Right lobe of liver (tissue), 6 donors: ENCODE measurements around the gene FSD2. TPM values are rescaled to one million over a fixed set of nuclear protein-coding genes. Genes with fewer than 3 reads are reported as not detected.
A peak's percentile ranks its signal among the peaks of the same experiment; 100 is the strongest.

Experiments used
- ATAC-seq, 4 donors: fragments of 200-7000 bp; cut with Tn5 transposase; one replicate each; pipeline ENCODE4 v1.9.1; 2020; ENCODE audit warnings: mild to moderate bottlenecking in 4 of 4, moderate library complexity in 4 of 4
- DNase-seq, 3 donors: peaks; one replicate each; pipeline ENCODE4 v3.0.0-alpha.2; 2020
- H3K27ac ChIP-seq, 3 donors: fragments of 200-600 bp; one replicate each; pipeline ENCODE4 v1.8.0; 2022
- H3K27me3 ChIP-seq, 2 donors: fragments of 200-600 bp; one replicate each; pipeline ENCODE4 v1.8.0; 2022
- H3K36me3 ChIP-seq, 4 donors: fragments of 200-600 bp; sonication (generic) in 1 of 4; one replicate each; pipeline versions ENCODE4 v1.5.1 to v1.8.0; 2017 to 2022; ENCODE audit warnings: control low read depth in 1 of 4
- H3K4me1 ChIP-seq, 4 donors: fragments of 200-600 bp; sonication (generic) in 1 of 4; one replicate each; pipeline versions ENCODE4 v1.5.1 to v1.8.0; 2017 to 2022; ENCODE audit warnings: control low read depth in 1 of 4
- H3K4me3 ChIP-seq, 3 donors: fragments of 200-600 bp; one replicate each; pipeline ENCODE4 v1.8.0; 2022
- H3K9me3 ChIP-seq, 4 donors: fragments of 200-600 bp; sonication (generic) in 1 of 4; one replicate each; pipeline versions ENCODE4 v1.5.1 to v1.8.0; 2017 to 2022; ENCODE audit warnings: control low read depth in 1 of 4
- CTCF ChIP-seq, 4 donors: fragments of 200-600 bp in 3 of 4; fragments of 450-650 bp in 1 of 4; IDR thresholded peaks; one replicate each; pipeline versions ENCODE4 v1.5.1 to v1.8.0; 2016 to 2022; ENCODE audit warnings: antibody characterized with exemption in 4 of 4, mild to moderate bottlenecking in 2 of 4
- POLR2A ChIP-seq: fragments of 450-650 bp; IDR thresholded peaks from one replicate; pipeline ENCODE4 v1.6.1; 2017; ENCODE audit warnings: antibody characterized with exemption, mild to moderate bottlenecking
- WGBS: methylation state at CpG from one replicate; pipeline ENCODE4 v1.1.6; 2018; ENCODE audit warnings: low coverage, low lambda C conversion rate; ENCODE audit not compliant: insufficient coverage; ENCODE audit errors: missing lambda C conversion rate; 5-methylcytosine and 5-hydroxymethylcytosine counted together
- intact Hi-C, 2 donors: fragments of 100-400 bp; cut with DNase I; formaldehyde crosslinking; loops; one replicate each; pipeline versions ENCODE4 v1.11.2 to v1.14.1; 2022
- total RNA-seq, 6 experiments: library from RNA; depleted of rRNA in 2 of 6; stranded (reverse); fragments of >200 nt in 2 of 6; fragmentation: NEBNext Ultra II Directional in 3 of 6; extraction: Animal tissue kit (Norgen Biotek cat#: 25700) in 3 of 6; gene quantifications; one replicate each; pipeline versions ENCODE4 v1.1.0 to v1.2.4, GENCODE V29; 2016 to 2023
- donor health status: DM: no; HTN: yes; CAD: no.
- donor health status: DM: no; HTN: no; CAD: no.
- donor health status: DM: no; HTN: no; CAD: no.
- donor health status: DM: no; HTN: yes; CAD: no.
- donor health status: DM: no; HTN: yes; CAD: no.

Gene FSD2
- total RNA-seq, 6 experiments from 2014 or later: not detected

GRCh38 chr15:82833362-82833682 is 27.5 kb upstream of the FSD2 start:
- WGBS: 67% methylated on average over 3 of the region's 4 CpGs
- no peaks in the 10 kb centered on the region for H3K27me3 ChIP-seq
- ATAC-seq (no peak), DNase-seq (no peak)
- intact Hi-C loops: no loop called here
- H3K9me3 ChIP-seq: no peaks in the 10 kb centered on the region
- peaks cover 0 to 35% (median 19%) of the 10 kb centered on the region in 4 donors for H3K4me1 ChIP-seq
- H3K27ac ChIP-seq: peak overlapping the region in 2 of 3 donors; percentile 26 to 52
- H3K4me3 ChIP-seq: no peak overlapping the region
- TF ChIP-seq CTCF (IDR thresholded peaks at IDR 0.05) (no peak), POLR2A (no peak)
- peaks cover 11 to 75% (median 18%) of the 10 kb centered on the region in 4 donors for H3K36me3 ChIP-seq

GRCh38 chr15:82832601-82833361 is 26.9 kb upstream of the FSD2 start:
- TF ChIP-seq CTCF (IDR thresholded peaks at IDR 0.05): no peak
- no peak for TF ChIP-seq POLR2A
- peaks cover 11 to 81% (median 19%) of the 10 kb centered on the region in 4 donors for H3K36me3 ChIP-seq
- H3K4me1 ChIP-seq: peaks cover 0 to 40% (median 23%) of the 10 kb centered on the region in 4 donors
- H3K4me3 ChIP-seq: no peak overlapping the region
- ATAC-seq (peak in 2 of 4 donors; percentile 10 to 58), DNase-seq (no peak)
- 28% methylated on average over 9 of the region's 13 CpGs for WGBS
- H3K27me3 ChIP-seq: no peaks in the 10 kb centered on the region
- intact Hi-C loops: no loop called here
- no peaks in the 10 kb centered on the region for H3K9me3 ChIP-seq
- H3K27ac ChIP-seq: peak overlapping the region in 2 of 3 donors; percentile 26 to 52

- peak overlapping the region in 1 of 3 donors; percentile 25 for H3K27ac ChIP-seq
- H3K27me3 ChIP-seq: no peaks in the 10 kb centered on the region
- intact Hi-C loops: no loop called here
- H3K4me1 ChIP-seq: peaks cover 0 to 42% (median 26%) of the 10 kb centered on the region in 4 donors
- DNase-seq (no peak), ATAC-seq (peak; percentile 13 to 60 (median 50))
- H3K36me3 ChIP-seq: peaks cover 11 to 83% (median 21%) of the 10 kb centered on the region in 4 donors
- no peaks in the 10 kb centered on the region for H3K9me3 ChIP-seq
- WGBS: 69% methylated on average over 3 of the region's 5 CpGs
- no peak overlapping the region for H3K4me3 ChIP-seq
- TF ChIP-seq CTCF (IDR thresholded peaks at IDR 0.05) (no peak), POLR2A (no peak)
Measured at GRCh38 chr15:82831894-82832600, 26.2 kb upstream of the FSD2 start.

GRCh38 chr15:82830427-82831173 is 24.7 kb upstream of the FSD2 start:
- WGBS: 68% methylated on average over 16 of the region's 18 CpGs
- intact Hi-C loops: no loop called here
- Histone ChIP-seq H3K36me3 (peaks cover 14 to 87% (median 25%) of the 10 kb centered on the region in 4 donors), H3K4me3 (no peak overlapping the region), H3K27ac (no peak overlapping the region), H3K4me1 (peaks cover 0 to 42% (median 26%) of the 10 kb centered on the region in 4 donors), H3K27me3 (no peaks in the 10 kb centered on the region), H3K9me3 (no peaks in the 10 kb centered on the region)
- DNase-seq: peak in 2 of 3 donors; percentile 50 to 76
- peak; percentile 32 to 47 (median 44) for ATAC-seq
- TF ChIP-seq POLR2A: no peak
- no peak for TF ChIP-seq CTCF (IDR thresholded peaks at IDR 0.05)
